SK-N-SH treated with all-trans-retinoic acid at 6 μM for 48 hours (cell line): ENCODE measurements around the gene THSD4.

ENCODE experiments used
- ATAC-seq: fragments of 200-7000 bp; cut with Tn5 transposase; 3 replicates; pipeline ENCODE4 v1.9.1; 2020; ENCODE audit warnings: mild to moderate bottlenecking, moderate library complexity
- ARNTL ChIP-seq: fragments of 450-650 bp; formaldehyde crosslinking; IDR thresholded peaks from 2 replicates; pipeline ENCODE4 v1.5.0; 2020; ENCODE audit warnings: low read depth, mild to moderate bottlenecking, moderate library complexity, borderline replicate concordance
- BACH2 ChIP-seq: fragments of 250-450 bp; sonication (Bioruptor Pico); IDR thresholded peaks from 2 replicates; pipeline ENCODE4 v1.9.0; 2021; ENCODE audit warnings: mild to moderate bottlenecking, borderline replicate concordance
- CSDC2 ChIP-seq: fragments of 250-450 bp; sonication (Bioruptor Pico); IDR thresholded peaks from 2 replicates; pipeline ENCODE4 v1.5.0; 2020; ENCODE audit warnings: mild to moderate bottlenecking, moderate library complexity
- ESRRG ChIP-seq: fragments of 250-450 bp; sonication (Bioruptor Pico); IDR thresholded peaks from 2 replicates; pipeline ENCODE4 v1.6.1; 2021; ENCODE audit warnings: mild to moderate bottlenecking
- GLIS3 ChIP-seq: fragments of 250-450 bp; sonication (Bioruptor Pico); IDR thresholded peaks from 2 replicates; pipeline ENCODE4 v1.5.0; 2020; ENCODE audit warnings: mild to moderate bottlenecking, moderate library complexity
- ISL1 ChIP-seq: fragments of 250-450 bp; sonication (Bioruptor Pico); IDR thresholded peaks from 2 replicates; pipeline ENCODE4 v2.1.2; 2022; ENCODE audit warnings: mild to moderate bottlenecking, moderate library complexity
- OSR1 ChIP-seq: fragments of 250-450 bp; sonication (Bioruptor Pico); IDR thresholded peaks from 2 replicates; pipeline ENCODE4 v1.8.0; 2022; ENCODE audit warnings: moderate library complexity, mild to moderate bottlenecking, inconsistent platforms
- PPARA ChIP-seq: fragments of 250-450 bp; sonication (Bioruptor Pico); IDR thresholded peaks from 2 replicates; pipeline ENCODE4 v1.5.0; 2020; ENCODE audit warnings: mild to moderate bottlenecking, borderline replicate concordance
- RARB ChIP-seq: fragments of 250-450 bp; sonication (Bioruptor Pico); IDR thresholded peaks from 2 replicates; pipeline ENCODE4 v1.8.0; 2021; ENCODE audit warnings: mild to moderate bottlenecking, moderate library complexity
- SNAI2 ChIP-seq: fragments of 250-450 bp; sonication (Bioruptor Pico); IDR thresholded peaks from 2 replicates; pipeline ENCODE4 v1.5.0; 2020; ENCODE audit warnings: mild to moderate bottlenecking, moderate library complexity
- TCF4 ChIP-seq: fragments of 250-450 bp; sonication (Bioruptor Pico); IDR thresholded peaks from 2 replicates; pipeline ENCODE4 v1.8.0; 2021; ENCODE audit warnings: mild to moderate bottlenecking, moderate library complexity, borderline replicate concordance
- ZC3H10 ChIP-seq: fragments of 250-450 bp; sonication (Bioruptor Pico); IDR thresholded peaks from 2 replicates; pipeline ENCODE4 v1.5.1; 2021; ENCODE audit warnings: mild to moderate bottlenecking, moderate library complexity
- ZFP3 ChIP-seq: fragments of 250-450 bp; sonication (Bioruptor Pico); IDR thresholded peaks from 2 replicates; pipeline ENCODE4 v1.5.0; 2020; ENCODE audit warnings: mild to moderate bottlenecking, moderate library complexity
- ZFP30 ChIP-seq: fragments of 450-650 bp; formaldehyde crosslinking; IDR thresholded peaks from 2 replicates; pipeline ENCODE4 v1.5.0; 2022; ENCODE audit warnings: mild to moderate bottlenecking, moderate library complexity
- ZNF565 ChIP-seq: fragments of 450-650 bp; formaldehyde crosslinking; conservative IDR thresholded peaks from 2 replicates; pipeline ENCODE4 v1.5.0; 2020; ENCODE audit warnings: low read depth, mild to moderate bottlenecking, moderate library complexity
- ZNF70 ChIP-seq: fragments of 450-650 bp; formaldehyde crosslinking; IDR thresholded peaks from 2 replicates; pipeline ENCODE4 v1.5.0; 2020; ENCODE audit warnings: mild to moderate bottlenecking, moderate library complexity
- ZNF8 ChIP-seq: fragments of 450-650 bp; formaldehyde crosslinking; IDR thresholded peaks from 2 replicates; pipeline ENCODE4 v1.5.0; 2020; ENCODE audit warnings: mild to moderate bottlenecking, moderate library complexity
- TF ChIP-seq, protein P1 (sequence below): fragments of 250-450 bp; sonication (Bioruptor Pico); IDR thresholded peaks from 2 replicates; pipeline ENCODE4 v1.8.0; 2021; ENCODE audit warnings: low read depth, mild to moderate bottlenecking, moderate library complexity, borderline replicate concordance
- TF ChIP-seq, protein P2 (sequence below): fragments of 250-450 bp; sonication (Bioruptor Pico); IDR thresholded peaks from 2 replicates; pipeline ENCODE4 v1.5.1; 2020; ENCODE audit warnings: low read depth, mild to moderate bottlenecking, moderate library complexity
- TF ChIP-seq, protein P3 (sequence below): fragments of 250-450 bp; sonication (Bioruptor Pico); IDR thresholded peaks from 2 replicates; pipeline ENCODE4 v1.5.1; 2021; ENCODE audit warnings: mild to moderate bottlenecking, moderate library complexity
- TF ChIP-seq, protein P4 (sequence below): fragments of 250-450 bp; sonication (Bioruptor Pico); IDR thresholded peaks from 2 replicates; pipeline ENCODE4 v1.5.0; 2020; ENCODE audit warnings: mild to moderate bottlenecking, moderate library complexity
- TF ChIP-seq, protein P5 (sequence below): fragments of 250-450 bp; sonication (Bioruptor Pico); IDR thresholded peaks from 2 replicates; pipeline ENCODE4 v1.8.0; 2020; ENCODE audit warnings: mild to moderate bottlenecking, moderate library complexity, borderline replicate concordance

Gene THSD4

DNA sequence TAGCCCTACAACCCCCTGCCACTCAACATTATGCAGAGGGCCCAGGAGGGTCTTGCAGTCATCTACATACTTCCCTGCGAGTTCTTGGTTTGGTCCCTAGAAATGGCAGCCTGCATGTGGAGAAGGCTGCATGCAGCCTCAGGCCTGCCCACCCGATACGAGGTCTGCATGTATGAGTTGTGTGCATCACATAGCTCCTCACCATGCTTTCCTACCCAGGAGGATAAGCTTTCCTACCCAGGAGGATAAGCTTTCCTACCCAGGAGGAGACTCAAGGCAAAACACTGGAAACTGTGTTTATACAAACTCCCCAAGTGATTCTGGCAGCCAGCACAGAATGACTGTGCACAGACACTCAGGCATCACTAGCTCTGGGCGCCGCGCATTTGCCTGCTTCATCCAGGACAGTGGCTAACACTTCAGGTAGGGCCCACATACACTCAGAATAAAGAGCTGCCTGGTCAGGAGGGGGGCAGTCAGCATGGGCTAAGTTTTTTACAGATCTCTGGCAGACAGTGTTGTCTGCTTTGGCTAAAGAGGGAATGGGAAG, 187.7 kb downstream of the THSD4 start:
- peak; percentile 22; the same call in 2 of the 3 replicates for ATAC-seq
- TF ChIP-seq ZNF70 = no peak
- no peak for TF ChIP-seq TCF4
- TF ChIP-seq ARNTL (CRISPR knock-in tag) = no peak
- TF ChIP-seq, protein P1, sequence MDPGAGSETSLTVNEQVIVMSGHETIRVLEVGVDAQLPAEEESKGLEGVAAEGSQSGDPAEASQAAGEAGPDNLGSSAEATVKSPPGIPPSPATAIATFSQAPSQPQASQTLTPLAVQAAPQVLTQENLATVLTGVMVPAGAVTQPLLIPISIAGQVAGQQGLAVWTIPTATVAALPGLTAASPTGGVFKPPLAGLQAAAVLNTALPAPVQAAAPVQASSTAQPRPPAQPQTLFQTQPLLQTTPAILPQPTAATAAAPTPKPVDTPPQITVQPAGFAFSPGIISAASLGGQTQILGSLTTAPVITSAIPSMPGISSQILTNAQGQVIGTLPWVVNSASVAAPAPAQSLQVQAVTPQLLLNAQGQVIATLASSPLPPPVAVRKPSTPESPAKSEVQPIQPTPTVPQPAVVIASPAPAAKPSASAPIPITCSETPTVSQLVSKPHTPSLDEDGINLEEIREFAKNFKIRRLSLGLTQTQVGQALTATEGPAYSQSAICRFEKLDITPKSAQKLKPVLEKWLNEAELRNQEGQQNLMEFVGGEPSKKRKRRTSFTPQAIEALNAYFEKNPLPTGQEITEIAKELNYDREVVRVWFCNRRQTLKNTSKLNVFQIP (CRISPR knock-in tag) = no peak
- no peak for TF ChIP-seq RARB
- no peak for TF ChIP-seq SNAI2 (CRISPR knock-in tag)
- TF ChIP-seq GLIS3 = no peak
- TF ChIP-seq ESRRG (CRISPR knock-in tag) = no peak

DNA sequence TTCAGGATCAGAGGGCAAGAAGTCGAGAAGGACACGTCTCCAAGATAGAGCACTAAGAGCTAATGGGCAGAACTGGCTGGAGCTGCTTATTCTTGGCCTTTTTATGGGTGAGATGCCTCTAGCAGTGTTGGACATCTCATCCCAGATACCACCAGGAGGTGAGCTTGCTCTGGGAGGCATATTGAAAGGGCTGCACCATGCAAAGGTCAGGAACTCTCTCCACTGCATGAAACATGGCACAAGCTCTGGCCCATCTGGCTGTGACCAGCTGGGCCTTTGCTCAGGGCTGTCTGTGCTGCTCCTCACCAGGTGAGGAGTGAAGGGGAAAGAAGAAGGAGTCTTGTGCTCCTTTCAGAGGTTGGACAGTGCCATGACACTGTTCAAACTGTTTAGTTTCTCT, 188.7 kb downstream of the THSD4 start:
- TF ChIP-seq, protein P2, sequence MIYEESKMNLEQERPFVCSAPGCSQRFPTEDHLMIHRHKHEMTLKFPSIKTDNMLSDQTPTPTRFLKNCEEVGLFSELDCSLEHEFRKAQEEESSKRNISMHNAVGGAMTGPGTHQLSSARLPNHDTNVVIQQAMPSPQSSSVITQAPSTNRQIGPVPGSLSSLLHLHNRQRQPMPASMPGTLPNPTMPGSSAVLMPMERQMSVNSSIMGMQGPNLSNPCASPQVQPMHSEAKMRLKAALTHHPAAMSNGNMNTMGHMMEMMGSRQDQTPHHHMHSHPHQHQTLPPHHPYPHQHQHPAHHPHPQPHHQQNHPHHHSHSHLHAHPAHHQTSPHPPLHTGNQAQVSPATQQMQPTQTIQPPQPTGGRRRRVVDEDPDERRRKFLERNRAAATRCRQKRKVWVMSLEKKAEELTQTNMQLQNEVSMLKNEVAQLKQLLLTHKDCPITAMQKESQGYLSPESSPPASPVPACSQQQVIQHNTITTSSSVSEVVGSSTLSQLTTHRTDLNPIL (CRISPR knock-in tag) = no peak
- TF ChIP-seq GLIS3 (no peak), ISL1 (CRISPR knock-in tag) (no peak), ZNF565 (CRISPR knock-in tag) (no peak), ZFP3 (CRISPR knock-in tag) (no peak), ZFP30 (CRISPR knock-in tag) (no peak), RARB (no peak), ZNF70 (no peak), SNAI2 (CRISPR knock-in tag) (no peak), ZC3H10 (CRISPR knock-in tag) (no peak), ZNF8 (CRISPR knock-in tag) (no peak), OSR1 (no peak)
- TF ChIP-seq, protein P3, sequence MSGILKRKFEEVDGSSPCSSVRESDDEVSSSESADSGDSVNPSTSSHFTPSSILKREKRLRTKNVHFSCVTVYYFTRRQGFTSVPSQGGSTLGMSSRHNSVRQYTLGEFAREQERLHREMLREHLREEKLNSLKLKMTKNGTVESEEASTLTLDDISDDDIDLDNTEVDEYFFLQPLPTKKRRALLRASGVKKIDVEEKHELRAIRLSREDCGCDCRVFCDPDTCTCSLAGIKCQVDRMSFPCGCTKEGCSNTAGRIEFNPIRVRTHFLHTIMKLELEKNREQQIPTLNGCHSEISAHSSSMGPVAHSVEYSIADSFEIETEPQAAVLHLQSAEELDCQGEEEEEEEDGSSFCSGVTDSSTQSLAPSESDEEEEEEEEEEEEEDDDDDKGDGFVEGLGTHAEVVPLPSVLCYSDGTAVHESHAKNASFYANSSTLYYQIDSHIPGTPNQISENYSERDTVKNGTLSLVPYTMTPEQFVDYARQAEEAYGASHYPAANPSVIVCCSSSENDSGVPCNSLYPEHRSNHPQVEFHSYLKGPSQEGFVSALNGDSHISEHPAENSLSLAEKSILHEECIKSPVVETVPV (CRISPR knock-in tag) = no peak
- TF ChIP-seq, protein P4, sequence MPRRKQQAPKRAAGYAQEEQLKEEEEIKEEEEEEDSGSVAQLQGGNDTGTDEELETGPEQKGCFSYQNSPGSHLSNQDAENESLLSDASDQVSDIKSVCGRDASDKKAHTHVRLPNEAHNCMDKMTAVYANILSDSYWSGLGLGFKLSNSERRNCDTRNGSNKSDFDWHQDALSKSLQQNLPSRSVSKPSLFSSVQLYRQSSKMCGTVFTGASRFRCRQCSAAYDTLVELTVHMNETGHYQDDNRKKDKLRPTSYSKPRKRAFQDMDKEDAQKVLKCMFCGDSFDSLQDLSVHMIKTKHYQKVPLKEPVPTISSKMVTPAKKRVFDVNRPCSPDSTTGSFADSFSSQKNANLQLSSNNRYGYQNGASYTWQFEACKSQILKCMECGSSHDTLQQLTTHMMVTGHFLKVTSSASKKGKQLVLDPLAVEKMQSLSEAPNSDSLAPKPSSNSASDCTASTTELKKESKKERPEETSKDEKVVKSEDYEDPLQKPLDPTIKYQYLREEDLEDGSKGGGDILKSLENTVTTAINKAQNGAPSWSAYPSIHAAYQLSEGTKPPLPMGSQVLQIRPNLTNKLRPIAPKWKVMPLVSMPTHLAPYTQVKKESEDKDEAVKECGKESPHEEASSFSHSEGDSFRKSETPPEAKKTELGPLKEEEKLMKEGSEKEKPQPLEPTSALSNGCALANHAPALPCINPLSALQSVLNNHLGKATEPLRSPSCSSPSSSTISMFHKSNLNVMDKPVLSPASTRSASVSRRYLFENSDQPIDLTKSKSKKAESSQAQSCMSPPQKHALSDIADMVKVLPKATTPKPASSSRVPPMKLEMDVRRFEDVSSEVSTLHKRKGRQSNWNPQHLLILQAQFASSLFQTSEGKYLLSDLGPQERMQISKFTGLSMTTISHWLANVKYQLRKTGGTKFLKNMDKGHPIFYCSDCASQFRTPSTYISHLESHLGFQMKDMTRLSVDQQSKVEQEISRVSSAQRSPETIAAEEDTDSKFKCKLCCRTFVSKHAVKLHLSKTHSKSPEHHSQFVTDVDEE (CRISPR knock-in tag) = no peak
- ATAC-seq = no peak; the same call in 2 of the 3 replicates

DNA sequence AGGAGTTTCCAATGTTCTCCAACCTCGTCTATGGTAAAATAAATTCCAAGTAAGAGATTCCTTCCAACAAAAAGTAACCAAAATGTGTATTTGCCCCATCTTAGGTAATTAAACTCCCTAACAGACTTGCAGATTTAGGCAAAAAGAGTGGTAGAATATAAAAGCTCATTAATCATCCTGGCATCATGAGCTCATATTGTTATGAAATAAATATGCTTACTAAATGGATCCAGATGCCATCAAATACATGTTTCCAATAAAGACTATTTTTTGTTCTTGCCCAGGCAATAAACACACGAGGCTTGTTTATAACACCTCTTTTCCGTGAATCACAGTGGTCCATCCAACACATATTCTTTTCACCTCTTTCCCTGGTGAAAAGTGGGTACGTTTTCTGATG, 189.4 kb downstream of the THSD4 start:
- TF ChIP-seq ZC3H10 (CRISPR knock-in tag) = no peak
- TF ChIP-seq OSR1 = no peak
- TF ChIP-seq ZNF8 (CRISPR knock-in tag) = no peak
- TF ChIP-seq CSDC2 (CRISPR knock-in tag) = no peak
- no peak for TF ChIP-seq PPARA (CRISPR knock-in tag)
- no peak for TF ChIP-seq ZNF70
- no peak for TF ChIP-seq ZNF565 (CRISPR knock-in tag)
- TF ChIP-seq ZFP3 (CRISPR knock-in tag) = no peak
- TF ChIP-seq, protein P2 (CRISPR knock-in tag) = no peak
- TF ChIP-seq, protein P4 (CRISPR knock-in tag) = no peak
- TF ChIP-seq ESRRG (CRISPR knock-in tag) = no peak
- TF ChIP-seq, protein P5, sequence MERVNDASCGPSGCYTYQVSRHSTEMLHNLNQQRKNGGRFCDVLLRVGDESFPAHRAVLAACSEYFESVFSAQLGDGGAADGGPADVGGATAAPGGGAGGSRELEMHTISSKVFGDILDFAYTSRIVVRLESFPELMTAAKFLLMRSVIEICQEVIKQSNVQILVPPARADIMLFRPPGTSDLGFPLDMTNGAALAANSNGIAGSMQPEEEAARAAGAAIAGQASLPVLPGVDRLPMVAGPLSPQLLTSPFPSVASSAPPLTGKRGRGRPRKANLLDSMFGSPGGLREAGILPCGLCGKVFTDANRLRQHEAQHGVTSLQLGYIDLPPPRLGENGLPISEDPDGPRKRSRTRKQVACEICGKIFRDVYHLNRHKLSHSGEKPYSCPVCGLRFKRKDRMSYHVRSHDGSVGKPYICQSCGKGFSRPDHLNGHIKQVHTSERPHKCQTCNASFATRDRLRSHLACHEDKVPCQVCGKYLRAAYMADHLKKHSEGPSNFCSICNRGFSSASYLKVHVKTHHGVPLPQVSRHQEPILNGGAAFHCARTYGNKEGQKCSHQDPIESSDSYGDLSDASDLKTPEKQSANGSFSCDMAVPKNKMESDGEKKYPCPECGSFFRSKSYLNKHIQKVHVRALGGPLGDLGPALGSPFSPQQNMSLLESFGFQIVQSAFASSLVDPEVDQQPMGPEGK (CRISPR knock-in tag) = no peak
- no peak for TF ChIP-seq SNAI2 (CRISPR knock-in tag)
- TF ChIP-seq TCF4 = no peak
- TF ChIP-seq BACH2 = no peak

More for the DNA sequence above, 189.4 kb downstream of the THSD4 start:
- no peak for ATAC-seq
